HepG2 (cell line): ENCODE measurements around the gene COG8. TPM values are rescaled to one million over a fixed set of nuclear protein-coding genes. Genes with fewer than 3 reads are reported as not detected.

Experiments
- HDAC1 ChIP-seq: sonication (generic); formaldehyde crosslinking; IDR thresholded peaks from 2 replicates; pipeline ENCODE4 v1.5.1; 2020; ENCODE audit warnings: mild to moderate bottlenecking, missing genetic modification reagents
- IKZF4 ChIP-seq: sonication (generic); formaldehyde crosslinking; IDR thresholded peaks from 2 replicates; pipeline ENCODE4 v1.5.1; 2020; ENCODE audit warnings: borderline replicate concordance, mild to moderate bottlenecking, low read depth, missing genetic modification reagents; ENCODE audit errors: not compliant biosample characterization
- JUN ChIP-seq: sonication (generic); formaldehyde crosslinking; IDR thresholded peaks from 2 replicates; pipeline ENCODE4 v1.4.0; 2020; ENCODE audit warnings: mild to moderate bottlenecking, missing genetic modification reagents
- KDM5A ChIP-seq: fragments of 200-600 bp; sonication (generic); IDR thresholded peaks from 2 replicates; pipeline ENCODE4 v1.7.0; 2018; ENCODE audit warnings: antibody characterized with exemption, mild to moderate bottlenecking, low read length, borderline replicate concordance
- MAFF ChIP-seq: IDR thresholded peaks from 2 replicates; pipeline ENCODE4 v1.6.1; 2011; ENCODE audit warnings: low read depth, low read length, improper control_type of control experiment
- NFE2 ChIP-seq: sonication (generic); formaldehyde crosslinking; IDR thresholded peaks from 2 replicates; pipeline ENCODE4 v1.4.0; 2020; ENCODE audit warnings: missing genetic modification reagents
- PAF1 ChIP-seq: IDR thresholded peaks from 2 replicates; pipeline ENCODE4 v1.6.1; 2016; ENCODE audit warnings: missing genetic modification reagents, missing compliant biosample characterization
- RFX3 ChIP-seq: IDR thresholded peaks from 2 replicates; pipeline ENCODE4 v1.6.1; 2016; ENCODE audit warnings: missing biosample characterization, missing genetic modification reagents
- SPEN ChIP-seq: sonication (generic); formaldehyde crosslinking; IDR thresholded peaks from 2 replicates; pipeline ENCODE4 v1.5.1; 2020; ENCODE audit warnings: low read depth, mild to moderate bottlenecking, missing genetic modification reagents
- SRSF1 ChIP-seq: fragments of 200-400 bp; formaldehyde crosslinking; optimal IDR thresholded peaks from 2 replicates; pipeline ENCODE3; 2017; ENCODE audit warnings: mild to moderate bottlenecking, low read depth, low read length, moderate library complexity
- SYNCRIP ChIP-seq: fragments of 200-400 bp; formaldehyde crosslinking; IDR thresholded peaks from 2 replicates; pipeline ENCODE4 v1.6.1; 2018; ENCODE audit warnings: mild to moderate bottlenecking, low read depth, low read length; ENCODE audit not compliant: insufficient read depth
- U2AF2 ChIP-seq: fragments of 200-400 bp; formaldehyde crosslinking; IDR thresholded peaks from 2 replicates; pipeline ENCODE4 v1.6.1; 2017; ENCODE audit warnings: low read depth, mild to moderate bottlenecking, low read length
- ZFP90 ChIP-seq: sonication (generic); formaldehyde crosslinking; IDR thresholded peaks from 2 replicates; pipeline ENCODE4 v1.8.0; 2022; ENCODE audit warnings: missing genetic modification reagents, mild to moderate bottlenecking, inconsistent platforms, borderline replicate concordance
- ZMYM4 ChIP-seq: sonication (generic); formaldehyde crosslinking; IDR thresholded peaks from 2 replicates; pipeline ENCODE4 v1.8.1; 2023; ENCODE audit warnings: mild to moderate bottlenecking, missing genetic modification reagents
- ZNF354B ChIP-seq: sonication (generic); formaldehyde crosslinking; IDR thresholded peaks from 2 replicates; pipeline ENCODE4 v1.8.0; 2022; ENCODE audit warnings: mild to moderate bottlenecking, missing genetic modification reagents
- ZNF761 ChIP-seq: sonication (generic); formaldehyde crosslinking; conservative IDR thresholded peaks from 2 replicates; pipeline ENCODE4 v1.4.0; 2020; ENCODE audit warnings: mild to moderate bottlenecking, missing genetic modification reagents
- polyA plus RNA-seq, 8 experiments: library from polyadenylated mRNA; depleted of rRNA in 3 of 8; stranded (reverse) in 7 of 8; unstranded in 1 of 8; fragments of >200 nt; fragmentation: Illumina TruSeq in 4 of 8; extraction: Trizol in 4 of 8; gene quantifications; 2 replicates each; pipeline versions ENCODE4 v1.2.1 to v1.2.3, GENCODE V29; 2011 to 2016; ENCODE audit warnings: low read depth in 4 of 8, missing spikeins in 1 of 8, mixed read lengths in 1 of 8; ENCODE audit not compliant: insufficient read depth in 1 of 8
- total RNA-seq, 5 experiments: library from RNA; depleted of rRNA; stranded (reverse); fragments of >200 nt; fragmentation: Illumina TruSeq; extraction: Trizol; gene quantifications; 2 replicates each; pipeline ENCODE4 v1.2.3, GENCODE V29; 2016; ENCODE audit warnings: low read depth in 1 of 5
- TF ChIP-seq, protein P1 (sequence below): sonication (generic); formaldehyde crosslinking; IDR thresholded peaks from 2 replicates; pipeline ENCODE4 v1.5.0; 2020; ENCODE audit warnings: mild to moderate bottlenecking, missing genetic modification reagents
- TF ChIP-seq, protein P2 (sequence below): sonication (generic); formaldehyde crosslinking; IDR thresholded peaks from 2 replicates; pipeline ENCODE4 v1.5.0; 2020; ENCODE audit warnings: mild to moderate bottlenecking, missing genetic modification reagents
- TF ChIP-seq, protein P3 (sequence below): sonication (generic); formaldehyde crosslinking; IDR thresholded peaks from 2 replicates; pipeline ENCODE4 v1.4.0; 2020; ENCODE audit warnings: mild to moderate bottlenecking, missing genetic modification reagents
- TF ChIP-seq, protein P4 (sequence below): sonication (generic); formaldehyde crosslinking; IDR thresholded peaks from 2 replicates; pipeline ENCODE4 v1.5.0; 2020; ENCODE audit warnings: missing genetic modification reagents, mild to moderate bottlenecking, borderline replicate concordance
- TF ChIP-seq, protein P5 (sequence below): sonication (generic); formaldehyde crosslinking; IDR thresholded peaks from 2 replicates; pipeline ENCODE4 v1.4.0; 2020; ENCODE audit warnings: mild to moderate bottlenecking, low read depth, missing genetic modification reagents

Gene COG8
- total and polyA plus RNA-seq, 2 of the 13 experiments (the other 11 are each of a cell fraction or from before 2014, with no cell fraction given) = 45.5 to 52.1 TPM

DNA sequence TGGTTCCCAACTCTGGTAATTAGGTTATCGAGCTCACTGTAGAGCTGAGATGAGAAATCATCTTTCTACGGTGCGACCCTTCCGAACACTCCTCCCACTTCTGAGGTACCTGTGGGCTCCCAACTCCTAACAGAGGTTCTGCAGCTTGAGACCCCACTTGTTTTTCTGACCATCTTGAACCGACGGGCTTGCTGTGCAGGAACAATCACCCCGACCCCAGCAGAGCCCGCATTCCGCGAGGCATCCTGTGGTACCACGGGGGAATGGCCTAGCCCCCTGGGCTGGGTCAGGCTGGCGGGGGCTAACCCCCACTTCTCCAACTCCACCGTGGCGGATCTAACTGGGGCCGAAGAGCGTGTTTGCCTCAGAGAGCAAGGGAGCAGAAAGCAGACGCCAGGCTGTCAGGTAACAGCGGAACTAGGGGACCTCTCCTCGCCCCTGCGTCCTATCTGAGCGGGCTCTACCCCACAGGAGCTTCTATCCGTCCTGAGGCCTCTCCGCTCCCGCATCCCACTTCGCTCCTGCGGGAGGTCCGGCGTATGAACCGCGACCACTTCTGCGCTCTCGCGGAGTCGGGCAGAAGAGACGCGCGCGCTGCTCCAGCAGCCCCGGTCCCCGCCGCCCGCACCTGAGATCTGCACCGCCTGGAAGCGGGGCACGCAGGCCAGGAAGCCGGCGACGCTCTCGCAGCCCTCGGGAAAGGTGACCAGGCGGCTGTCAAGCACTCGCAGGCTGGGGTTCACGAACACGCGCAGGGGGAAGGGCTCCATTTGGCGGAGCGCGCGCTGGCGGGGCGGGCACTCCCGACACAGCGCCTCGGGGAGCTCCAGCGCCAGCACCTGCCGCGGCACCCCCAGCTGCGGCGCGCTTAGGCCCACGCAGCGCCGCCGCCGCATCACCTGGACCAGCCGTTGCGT, 9.7 kb downstream of the COG8 start (continued):
- TF ChIP-seq, protein P1, sequence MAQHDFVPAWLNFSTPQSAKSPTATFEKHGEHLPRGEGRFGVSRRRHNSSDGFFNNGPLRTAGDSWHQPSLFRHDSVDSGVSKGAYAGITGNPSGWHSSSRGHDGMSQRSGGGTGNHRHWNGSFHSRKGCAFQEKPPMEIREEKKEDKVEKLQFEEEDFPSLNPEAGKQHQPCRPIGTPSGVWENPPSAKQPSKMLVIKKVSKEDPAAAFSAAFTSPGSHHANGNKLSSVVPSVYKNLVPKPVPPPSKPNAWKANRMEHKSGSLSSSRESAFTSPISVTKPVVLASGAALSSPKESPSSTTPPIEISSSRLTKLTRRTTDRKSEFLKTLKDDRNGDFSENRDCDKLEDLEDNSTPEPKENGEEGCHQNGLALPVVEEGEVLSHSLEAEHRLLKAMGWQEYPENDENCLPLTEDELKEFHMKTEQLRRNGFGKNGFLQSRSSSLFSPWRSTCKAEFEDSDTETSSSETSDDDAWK (CRISPR knock-in tag) = no peak
- TF ChIP-seq PAF1 (CRISPR knock-in tag) (no peak), ZNF761 (CRISPR knock-in tag) (peak; percentile 80; the same call in 1 of the 2 replicates), ZFP90 (CRISPR knock-in tag) (no peak), JUN (CRISPR knock-in tag) (no peak), NFE2 (CRISPR knock-in tag) (no peak), ZNF354B (no peak; the same call in 1 of the 2 replicates), SPEN (CRISPR knock-in tag) (no peak), RFX3 (no peak), MAFF (no peak), ZMYM4 (CRISPR knock-in tag) (no peak), IKZF4 (CRISPR knock-in tag) (no peak), SYNCRIP (no peak), U2AF2 (no peak), SRSF1 (no peak), HDAC1 (CRISPR knock-in tag) (no peak; the same call in 1 of the 2 replicates), KDM5A (no peak; the same call in 1 of the 2 replicates)
- TF ChIP-seq, protein P2, sequence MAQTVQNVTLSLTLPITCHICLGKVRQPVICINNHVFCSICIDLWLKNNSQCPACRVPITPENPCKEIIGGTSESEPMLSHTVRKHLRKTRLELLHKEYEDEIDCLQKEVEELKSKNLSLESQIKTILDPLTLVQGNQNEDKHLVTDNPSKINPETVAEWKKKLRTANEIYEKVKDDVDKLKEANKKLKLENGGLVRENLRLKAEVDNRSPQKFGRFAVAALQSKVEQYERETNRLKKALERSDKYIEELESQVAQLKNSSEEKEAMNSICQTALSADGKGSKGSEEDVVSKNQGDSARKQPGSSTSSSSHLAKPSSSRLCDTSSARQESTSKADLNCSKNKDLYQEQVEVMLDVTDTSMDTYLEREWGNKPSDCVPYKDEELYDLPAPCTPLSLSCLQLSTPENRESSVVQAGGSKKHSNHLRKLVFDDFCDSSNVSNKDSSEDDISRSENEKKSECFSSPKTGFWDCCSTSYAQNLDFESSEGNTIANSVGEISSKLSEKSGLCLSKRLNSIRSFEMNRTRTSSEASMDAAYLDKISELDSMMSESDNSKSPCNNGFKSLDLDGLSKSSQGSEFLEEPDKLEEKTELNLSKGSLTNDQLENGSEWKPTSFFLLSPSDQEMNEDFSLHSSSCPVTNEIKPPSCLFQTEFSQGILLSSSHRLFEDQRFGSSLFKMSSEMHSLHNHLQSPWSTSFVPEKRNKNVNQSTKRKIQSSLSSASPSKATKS (CRISPR knock-in tag) = no peak
- TF ChIP-seq, protein P3, sequence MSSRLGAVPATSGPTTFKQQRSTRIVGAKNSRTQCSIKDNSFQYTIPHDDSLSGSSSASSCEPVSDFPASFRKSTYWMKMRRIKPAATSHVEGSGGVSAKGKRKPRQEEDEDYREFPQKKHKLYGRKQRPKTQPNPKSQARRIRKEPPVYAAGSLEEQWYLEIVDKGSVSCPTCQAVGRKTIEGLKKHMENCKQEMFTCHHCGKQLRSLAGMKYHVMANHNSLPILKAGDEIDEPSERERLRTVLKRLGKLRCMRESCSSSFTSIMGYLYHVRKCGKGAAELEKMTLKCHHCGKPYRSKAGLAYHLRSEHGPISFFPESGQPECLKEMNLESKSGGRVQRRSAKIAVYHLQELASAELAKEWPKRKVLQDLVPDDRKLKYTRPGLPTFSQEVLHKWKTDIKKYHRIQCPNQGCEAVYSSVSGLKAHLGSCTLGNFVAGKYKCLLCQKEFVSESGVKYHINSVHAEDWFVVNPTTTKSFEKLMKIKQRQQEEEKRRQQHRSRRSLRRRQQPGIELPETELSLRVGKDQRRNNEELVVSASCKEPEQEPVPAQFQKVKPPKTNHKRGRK (CRISPR knock-in tag) = no peak
- TF ChIP-seq, protein P4, sequence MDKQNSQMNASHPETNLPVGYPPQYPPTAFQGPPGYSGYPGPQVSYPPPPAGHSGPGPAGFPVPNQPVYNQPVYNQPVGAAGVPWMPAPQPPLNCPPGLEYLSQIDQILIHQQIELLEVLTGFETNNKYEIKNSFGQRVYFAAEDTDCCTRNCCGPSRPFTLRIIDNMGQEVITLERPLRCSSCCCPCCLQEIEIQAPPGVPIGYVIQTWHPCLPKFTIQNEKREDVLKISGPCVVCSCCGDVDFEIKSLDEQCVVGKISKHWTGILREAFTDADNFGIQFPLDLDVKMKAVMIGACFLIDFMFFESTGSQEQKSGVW (CRISPR knock-in tag) = no peak; the same call in 1 of the 2 replicates
- TF ChIP-seq, protein P5, sequence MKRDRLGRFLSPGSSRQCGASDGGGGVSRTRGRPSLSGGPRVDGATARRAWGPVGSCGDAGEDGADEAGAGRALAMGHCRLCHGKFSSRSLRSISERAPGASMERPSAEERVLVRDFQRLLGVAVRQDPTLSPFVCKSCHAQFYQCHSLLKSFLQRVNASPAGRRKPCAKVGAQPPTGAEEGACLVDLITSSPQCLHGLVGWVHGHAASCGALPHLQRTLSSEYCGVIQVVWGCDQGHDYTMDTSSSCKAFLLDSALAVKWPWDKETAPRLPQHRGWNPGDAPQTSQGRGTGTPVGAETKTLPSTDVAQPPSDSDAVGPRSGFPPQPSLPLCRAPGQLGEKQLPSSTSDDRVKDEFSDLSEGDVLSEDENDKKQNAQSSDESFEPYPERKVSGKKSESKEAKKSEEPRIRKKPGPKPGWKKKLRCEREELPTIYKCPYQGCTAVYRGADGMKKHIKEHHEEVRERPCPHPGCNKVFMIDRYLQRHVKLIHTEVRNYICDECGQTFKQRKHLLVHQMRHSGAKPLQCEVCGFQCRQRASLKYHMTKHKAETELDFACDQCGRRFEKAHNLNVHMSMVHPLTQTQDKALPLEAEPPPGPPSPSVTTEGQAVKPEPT = no peak
